GM12875 (cell line): Measurements from ENCODE around the gene FGFR3.
A peak's percentile ranks its signal among the peaks of the same experiment; 100 is the strongest.

Experiments used
- H3K4me3 ChIP-seq: one replicate; pipeline ENCODE4 v1.5.1; 2011; ENCODE audit warnings: low read depth, low read length, control low read depth
- TF ChIP-seq, protein P1 (sequence below): IDR thresholded peaks from 2 replicates; pipeline ENCODE4 v1.5.1; 2011; ENCODE audit warnings: low read depth, mild to moderate bottlenecking, control low read depth, inconsistent platforms, low read length, moderate library complexity, borderline replicate concordance; ENCODE audit not compliant: insufficient read depth

Gene FGFR3

DNA sequence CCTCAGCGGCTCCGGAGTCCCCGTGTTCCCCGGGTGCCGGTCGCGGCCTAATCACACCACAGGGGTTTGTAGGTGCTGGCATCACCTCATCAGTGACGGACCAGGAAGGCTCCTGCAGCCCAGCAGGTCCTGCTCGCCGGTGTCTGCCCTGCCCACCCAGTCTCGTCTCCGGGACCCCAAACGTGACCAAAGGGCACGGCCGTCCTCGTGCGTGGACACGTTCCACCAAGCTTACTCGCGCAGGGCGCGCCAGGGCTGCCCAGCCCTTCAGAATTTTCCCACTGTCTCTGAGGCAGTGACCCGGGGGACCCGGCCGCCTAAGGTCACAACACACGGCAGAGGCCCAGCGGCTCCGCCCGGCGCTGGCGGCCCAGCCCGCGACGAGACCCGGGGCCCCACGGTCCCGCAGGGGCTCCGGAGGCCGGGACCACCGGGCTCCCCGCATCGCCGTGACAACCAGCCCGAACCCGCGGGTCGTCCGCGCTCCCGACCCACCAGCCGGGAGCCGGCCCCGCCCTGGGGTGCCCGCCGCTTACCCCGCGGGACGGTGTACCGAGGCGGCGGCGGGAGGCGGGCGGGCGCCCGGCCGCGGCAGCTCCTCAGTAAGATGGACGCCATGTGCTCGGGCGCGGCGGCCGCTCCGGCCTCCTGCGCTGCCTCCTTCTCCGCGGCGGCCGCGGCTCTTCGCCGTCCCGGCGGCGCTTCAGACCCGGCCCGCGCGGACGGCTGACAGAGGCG, 62.4 kb downstream of the FGFR3 start:
- peak overlapping the region; percentile 74 for H3K4me3 ChIP-seq
- TF ChIP-seq, protein P1, sequence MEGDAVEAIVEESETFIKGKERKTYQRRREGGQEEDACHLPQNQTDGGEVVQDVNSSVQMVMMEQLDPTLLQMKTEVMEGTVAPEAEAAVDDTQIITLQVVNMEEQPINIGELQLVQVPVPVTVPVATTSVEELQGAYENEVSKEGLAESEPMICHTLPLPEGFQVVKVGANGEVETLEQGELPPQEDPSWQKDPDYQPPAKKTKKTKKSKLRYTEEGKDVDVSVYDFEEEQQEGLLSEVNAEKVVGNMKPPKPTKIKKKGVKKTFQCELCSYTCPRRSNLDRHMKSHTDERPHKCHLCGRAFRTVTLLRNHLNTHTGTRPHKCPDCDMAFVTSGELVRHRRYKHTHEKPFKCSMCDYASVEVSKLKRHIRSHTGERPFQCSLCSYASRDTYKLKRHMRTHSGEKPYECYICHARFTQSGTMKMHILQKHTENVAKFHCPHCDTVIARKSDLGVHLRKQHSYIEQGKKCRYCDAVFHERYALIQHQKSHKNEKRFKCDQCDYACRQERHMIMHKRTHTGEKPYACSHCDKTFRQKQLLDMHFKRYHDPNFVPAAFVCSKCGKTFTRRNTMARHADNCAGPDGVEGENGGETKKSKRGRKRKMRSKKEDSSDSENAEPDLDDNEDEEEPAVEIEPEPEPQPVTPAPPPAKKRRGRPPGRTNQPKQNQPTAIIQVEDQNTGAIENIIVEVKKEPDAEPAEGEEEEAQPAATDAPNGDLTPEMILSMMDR, result no peak

DNA sequence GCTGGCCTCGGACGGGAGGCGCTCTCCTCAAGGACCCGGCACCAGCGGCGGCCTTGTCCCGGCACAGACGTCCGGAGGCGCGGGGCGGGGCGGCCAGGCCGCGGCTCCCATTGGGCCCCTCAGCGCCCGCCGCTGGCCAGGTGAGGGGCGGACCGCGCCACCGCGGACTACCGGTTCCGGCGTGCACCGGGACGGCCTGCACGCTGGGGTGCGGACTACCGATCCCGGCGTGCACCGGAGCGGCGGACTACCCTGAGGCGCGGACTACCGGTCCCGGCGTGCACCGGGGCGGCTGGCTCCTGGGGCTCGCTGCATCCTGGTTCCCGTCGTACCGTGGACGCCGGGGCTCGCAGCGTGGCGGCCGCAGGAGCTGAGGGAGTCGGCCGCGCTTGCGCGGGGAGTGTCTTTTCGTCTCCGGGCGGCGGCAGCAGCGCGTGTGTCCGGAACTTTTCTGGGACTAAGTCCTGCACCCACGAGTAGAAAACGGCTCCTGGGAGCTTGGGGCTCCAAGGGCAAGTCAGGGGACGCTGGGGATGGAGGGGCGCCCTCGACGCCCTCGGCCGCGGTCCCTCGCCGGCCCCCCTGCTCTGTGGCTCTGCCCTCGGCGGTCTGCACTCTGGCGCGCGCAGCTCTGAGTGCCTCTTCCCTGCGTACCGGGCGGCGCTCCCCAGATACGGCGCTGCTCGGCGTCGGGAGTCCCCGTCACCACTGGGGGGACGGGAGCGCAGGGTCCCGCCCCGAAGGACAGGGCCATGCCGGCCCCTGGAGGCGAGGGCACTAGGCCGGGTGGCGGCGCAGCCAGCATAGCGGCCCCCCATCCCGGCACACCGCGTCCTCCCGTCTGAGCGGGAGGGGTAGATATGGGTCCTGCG, 63.2 kb downstream of the FGFR3 start, which contains the start of gene LETM1:
LETM1 (minus strand) TSS at position 86 of the 872 bp plus-strand sequence. CDS start 206 bp downstream, outside the sequence.
- TF ChIP-seq, protein P1, result peak; percentile 34; the same call in 1 of the 2 replicates

GRCh38 chr4:1856943-1857699, 64.0 kb downstream of the FGFR3 start:
- TF ChIP-seq, protein P1, result no peak

More for the DNA sequence above, 63.2 kb downstream of the FGFR3 start, which contains the start of gene LETM1:
- peak within 1 kb of the TSS; percentile 74 for H3K4me3 ChIP-seq

DNA sequence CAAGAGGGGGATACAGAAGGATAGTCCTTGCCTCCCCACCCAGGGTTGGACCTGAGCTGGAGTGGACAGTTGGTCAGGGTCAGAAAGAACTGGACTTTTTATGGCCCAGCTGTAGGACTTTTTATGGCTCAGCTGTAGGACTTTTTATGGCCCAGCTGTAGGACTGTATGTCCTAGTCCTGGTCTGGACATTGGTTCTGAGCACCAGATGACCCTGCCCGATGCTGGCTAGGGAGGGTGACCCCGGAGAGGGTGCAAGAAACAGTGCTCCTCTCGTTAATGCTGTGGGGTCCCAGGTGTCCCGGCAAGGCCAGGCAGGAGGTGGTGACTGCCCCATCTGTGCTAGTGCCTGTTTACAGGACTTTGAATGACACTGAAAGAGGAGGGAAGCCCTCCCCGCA, 64.8 kb downstream of the FGFR3 start:
- TF ChIP-seq, protein P1, result no peak
- no peak overlapping the region for H3K4me3 ChIP-seq

More at GRCh38 chr4:1856943-1857699, 64.0 kb downstream of the FGFR3 start:
- peak overlapping the region; percentile 74 for H3K4me3 ChIP-seq
